Amniotic epithelial cell (primary cell): ENCODE data around the gene XDH.
A peak's percentile ranks its signal among the peaks of the same experiment; 100 is the strongest.

ENCODE experiments used
- DNase-seq: peaks from one replicate; pipeline ENCODE4 v3.0.0-alpha.2; 2010; ENCODE audit warnings: low read depth

The XDH gene

GRCh38 chr2:31414601-31415241, at the start of gene XDH:
TSS of gene XDH (minus strand) at chr2:31414742. CDS start at chr2:31414666, 76 bp downstream.
- DNase-seq, result no peak

GRCh38 chr2:31457651-31458050, 43.1 kb upstream of the XDH start:
- DNase-seq, result no peak

- DNase-seq, result no peak
These were observed 32.3 kb upstream of the XDH start for GRCh38 chr2:31446848-31447247.

- DNase-seq, result no peak
These were observed 27.8 kb upstream of the XDH start for GRCh38 chr2:31442376-31442775.

GRCh38 chr2:31440764-31441163, 26.2 kb upstream of the XDH start:
- peak; percentile 80 for DNase-seq

GRCh38 chr2:31434911-31435310, 20.4 kb upstream of the XDH start:
- no peak for DNase-seq

GRCh38 chr2:31433541-31433940, 19.0 kb upstream of the XDH start:
- no peak for DNase-seq

GRCh38 chr2:31430439-31431165, 16.1 kb upstream of the XDH start:
- no peak for DNase-seq

- peak; percentile 40 for DNase-seq
These were observed 15.4 kb upstream of the XDH start for GRCh38 chr2:31429759-31430438.

- no peak for DNase-seq
These were observed 14.5 kb upstream of the XDH start for GRCh38 chr2:31429040-31429439.

GRCh38 chr2:31428001-31428418, 13.5 kb upstream of the XDH start:
- peak; percentile 59 for DNase-seq

GRCh38 chr2:31426096-31426495, 11.6 kb upstream of the XDH start:
- DNase-seq, result no peak

- no peak for DNase-seq
These were observed 7.1 kb upstream of the XDH start for GRCh38 chr2:31421634-31422033.

GRCh38 chr2:31420936-31421335, 6.4 kb upstream of the XDH start:
- peak; percentile 86 for DNase-seq

- DNase-seq, result no peak
These were observed 4.8 kb upstream of the XDH start for GRCh38 chr2:31419386-31419785.

GRCh38 chr2:31415421-31415820, 879 bp upstream of the XDH start:
- DNase-seq, result no peak

GRCh38 chr2:31413862-31414550, 536 bp downstream of the XDH start:
- DNase-seq, result no peak

- DNase-seq, result peak; percentile 94
These were observed 1.5 kb downstream of the XDH start for GRCh38 chr2:31413025-31413424.

- DNase-seq, result no peak
These were observed 2.8 kb downstream of the XDH start for GRCh38 chr2:31411771-31412170.

- no peak for DNase-seq
These were observed 7.8 kb downstream of the XDH start for GRCh38 chr2:31406593-31407385.

- DNase-seq, result no peak
These were observed 9.7 kb downstream of the XDH start for GRCh38 chr2:31404827-31405226.

GRCh38 chr2:31404302-31404701, 10.2 kb downstream of the XDH start:
- no peak for DNase-seq
